DND-41 (cell line): Measurements from ENCODE around the gene RPUSD4.

ENCODE experiments used
- CTCF ChIP-seq: IDR thresholded peaks from 2 replicates; pipeline ENCODE4 v1.5.1; 2012; ENCODE audit warnings: borderline replicate concordance, low read length, moderate library complexity, mild to moderate bottlenecking; ENCODE audit not compliant: poor library complexity, severe bottlenecking; ENCODE audit errors: extremely low read depth
- EZH2 ChIP-seq: IDR thresholded peaks from 3 replicates; pipeline ENCODE4 v1.6.1; 2012; ENCODE audit warnings: borderline replicate concordance, low read depth, mild to moderate bottlenecking, moderate library complexity, low read length, inconsistent platforms; ENCODE audit not compliant: severe bottlenecking

- TF ChIP-seq CTCF (no peak), EZH2 (no peak)
These were observed 16.3 kb downstream of the RPUSD4 start for GRCh38 chr11:126195119-126195518.
